A673 (cell line): ENCODE measurements around the gene ZNF142.

Experiments
- EZH2 ChIP-seq: fragments of 200-600 bp; sonication (generic); IDR thresholded peaks from 2 replicates; pipeline ENCODE4 v1.6.1; 2017; ENCODE audit warnings: borderline replicate concordance, low read depth, mild to moderate bottlenecking, mixed read lengths, antibody characterized with exemption, low read length; ENCODE audit not compliant: poor library complexity, severe bottlenecking
- TF ChIP-seq, protein P1 (sequence below): fragments of 300-800, 200-600 bp; sonication (generic); conservative IDR thresholded peaks from 2 replicates; pipeline ENCODE4 v1.5.1; 2017; ENCODE audit warnings: low read depth, mild to moderate bottlenecking, antibody characterized with exemption, low read length, moderate library complexity, mixed read lengths

DNA sequence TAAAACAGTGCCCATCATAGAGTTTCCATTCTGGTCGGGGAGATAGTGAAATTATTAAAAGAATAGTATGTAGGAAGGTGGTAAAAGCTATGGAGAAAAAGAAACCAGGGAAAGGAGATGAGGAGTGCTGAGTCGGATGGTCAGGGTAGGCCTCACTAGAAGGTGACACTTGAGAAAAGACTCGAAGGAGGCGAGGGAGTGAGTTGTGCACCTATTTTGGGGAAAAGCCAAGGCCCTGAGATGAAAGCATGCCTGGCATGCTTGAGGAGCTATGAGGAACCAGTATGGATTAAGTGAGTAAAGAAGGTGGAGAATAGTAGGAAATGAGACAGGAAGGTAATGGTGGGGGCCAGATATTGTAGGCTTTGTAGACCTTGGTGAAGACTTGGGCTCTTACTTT lies 43.9 kb upstream of the ZNF142 start:
- TF ChIP-seq, protein P1, sequence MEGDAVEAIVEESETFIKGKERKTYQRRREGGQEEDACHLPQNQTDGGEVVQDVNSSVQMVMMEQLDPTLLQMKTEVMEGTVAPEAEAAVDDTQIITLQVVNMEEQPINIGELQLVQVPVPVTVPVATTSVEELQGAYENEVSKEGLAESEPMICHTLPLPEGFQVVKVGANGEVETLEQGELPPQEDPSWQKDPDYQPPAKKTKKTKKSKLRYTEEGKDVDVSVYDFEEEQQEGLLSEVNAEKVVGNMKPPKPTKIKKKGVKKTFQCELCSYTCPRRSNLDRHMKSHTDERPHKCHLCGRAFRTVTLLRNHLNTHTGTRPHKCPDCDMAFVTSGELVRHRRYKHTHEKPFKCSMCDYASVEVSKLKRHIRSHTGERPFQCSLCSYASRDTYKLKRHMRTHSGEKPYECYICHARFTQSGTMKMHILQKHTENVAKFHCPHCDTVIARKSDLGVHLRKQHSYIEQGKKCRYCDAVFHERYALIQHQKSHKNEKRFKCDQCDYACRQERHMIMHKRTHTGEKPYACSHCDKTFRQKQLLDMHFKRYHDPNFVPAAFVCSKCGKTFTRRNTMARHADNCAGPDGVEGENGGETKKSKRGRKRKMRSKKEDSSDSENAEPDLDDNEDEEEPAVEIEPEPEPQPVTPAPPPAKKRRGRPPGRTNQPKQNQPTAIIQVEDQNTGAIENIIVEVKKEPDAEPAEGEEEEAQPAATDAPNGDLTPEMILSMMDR = no peak
- no peak for TF ChIP-seq EZH2
